GM18505 (cell line): Measurements from ENCODE around the gene CPS1.

Experiments used
- ATAC-seq: cut with Tn5 transposase; IDR thresholded peaks from one replicate; pipeline ENCODE4 v1.9.1; 2021; ENCODE audit not compliant: unreplicated experiment
- POLR2A ChIP-seq: IDR thresholded peaks from 4 replicates; pipeline ENCODE4 v1.6.1; 2011; ENCODE audit warnings: borderline replicate concordance; ENCODE audit not compliant: insufficient read depth, insufficient read length; ENCODE audit errors: extremely low read depth

Gene CPS1

GRCh38 chr2:210556329-210556980, at the start of gene CPS1:
TSS of gene CPS1 (plus strand) at chr2:210556599. CDS start at chr2:210556734, 135 bp downstream.
- no peak for TF ChIP-seq POLR2A

DNA sequence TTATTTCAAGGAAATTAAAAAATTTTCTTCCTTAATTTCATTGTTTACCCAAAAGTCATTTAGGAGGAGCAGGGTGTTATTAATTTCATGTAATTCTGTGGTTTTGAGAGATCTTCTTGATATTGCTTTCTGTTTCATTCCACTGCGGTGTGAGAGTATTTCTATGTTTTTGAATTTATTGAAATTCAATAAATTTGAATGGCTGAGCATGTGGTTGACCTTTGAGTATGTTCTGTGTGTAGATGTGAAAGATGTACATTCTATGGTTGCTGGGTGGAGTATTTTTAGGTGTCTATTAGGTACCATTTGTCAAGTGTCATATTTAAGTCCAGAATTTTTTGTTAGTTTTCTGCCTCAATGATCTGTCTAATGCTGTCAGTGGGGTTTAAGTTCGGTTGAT, 40.5 kb upstream of the CPS1 start:
- no peak for ATAC-seq
- no peak for TF ChIP-seq POLR2A

More at GRCh38 chr2:210556329-210556980, at the start of gene CPS1:
- no peak for ATAC-seq

GRCh38 chr2:210517264-210517663, 39.1 kb upstream of the CPS1 start:
- TF ChIP-seq POLR2A = no peak
- no peak for ATAC-seq

- no peak for ATAC-seq
- no peak for TF ChIP-seq POLR2A
Observed at GRCh38 chr2:210519594-210519993, 36.8 kb upstream of the CPS1 start.

GRCh38 chr2:210522399-210522798, 34.0 kb upstream of the CPS1 start:
- no peak for ATAC-seq
- no peak for TF ChIP-seq POLR2A

GRCh38 chr2:210523650-210524289, 32.6 kb upstream of the CPS1 start:
- no peak for ATAC-seq

GRCh38 chr2:210524533-210524932, 31.9 kb upstream of the CPS1 start:
- no peak for ATAC-seq
- TF ChIP-seq POLR2A = no peak

More at GRCh38 chr2:210523650-210524289, 32.6 kb upstream of the CPS1 start:
- TF ChIP-seq POLR2A = no peak

- no peak for TF ChIP-seq POLR2A
- no peak for ATAC-seq
Observed at GRCh38 chr2:210527286-210527685, 29.1 kb upstream of the CPS1 start.

DNA sequence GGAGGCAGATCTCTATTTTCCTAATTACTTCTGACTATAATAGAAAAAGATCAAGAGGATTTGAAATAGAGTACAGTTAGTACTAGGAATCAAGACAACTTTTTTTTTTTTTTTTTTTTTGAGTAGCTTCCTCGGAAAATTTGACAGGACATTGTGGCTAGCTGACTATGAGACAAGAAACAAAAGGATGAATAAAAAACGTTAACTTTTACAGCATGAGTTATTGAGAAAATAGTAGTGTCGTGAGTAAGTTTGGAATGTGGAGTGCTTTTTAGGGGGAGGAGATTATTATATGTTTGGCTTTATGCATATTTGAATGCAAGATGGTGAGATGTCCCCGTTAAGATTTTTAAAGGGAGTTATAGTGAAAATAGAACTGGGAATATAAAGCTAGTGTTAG, 27.7 kb upstream of the CPS1 start:
- TF ChIP-seq POLR2A = no peak
- no peak for ATAC-seq

GRCh38 chr2:210531050-210531449, 25.3 kb upstream of the CPS1 start:
- TF ChIP-seq POLR2A = no peak
- no peak for ATAC-seq

- TF ChIP-seq POLR2A = no peak
Observed at GRCh38 chr2:210531482-210531881, 24.9 kb upstream of the CPS1 start.

DNA sequence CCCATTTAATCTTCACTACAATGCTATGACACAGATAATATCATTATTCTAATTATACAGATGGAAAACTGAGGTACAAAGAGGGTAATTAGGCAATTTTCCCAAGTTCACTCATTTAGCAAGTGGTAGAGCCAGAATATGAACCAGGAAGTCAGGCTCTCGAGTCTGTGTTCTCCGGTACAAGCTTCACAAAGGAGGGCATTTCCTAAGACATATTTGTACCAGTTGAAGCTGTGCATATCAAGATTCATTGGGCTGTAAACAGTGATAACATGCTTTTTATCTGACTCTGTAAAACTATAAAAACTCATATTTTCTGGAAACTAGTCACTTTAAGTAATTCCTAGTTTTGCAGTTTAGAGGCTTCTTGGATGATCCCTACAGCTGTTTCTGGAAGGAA, 23.0 kb upstream of the CPS1 start:
- no peak for ATAC-seq
- TF ChIP-seq POLR2A = no peak

More at GRCh38 chr2:210531482-210531881, 24.9 kb upstream of the CPS1 start:
- no peak for ATAC-seq

DNA sequence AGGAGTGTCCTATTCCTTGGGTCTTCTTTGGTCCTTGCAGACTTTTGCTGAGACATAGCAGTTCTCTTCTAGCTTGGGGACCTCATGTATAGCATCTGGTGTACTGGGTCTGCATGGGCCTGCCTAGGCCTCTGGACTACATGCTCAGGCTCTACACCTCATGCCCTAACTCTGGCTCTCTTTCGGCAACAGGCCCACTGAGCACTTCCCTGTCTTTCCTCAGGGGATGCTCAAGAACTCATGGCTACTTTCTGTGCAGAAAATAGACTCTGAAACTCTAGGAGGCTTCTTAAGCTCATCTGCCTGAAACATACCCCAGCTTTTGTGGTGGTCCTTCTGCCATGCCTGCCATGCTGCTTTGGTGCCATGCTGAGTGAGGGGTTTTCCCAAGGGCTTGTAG, 21.5 kb upstream of the CPS1 start:
- no peak for TF ChIP-seq POLR2A
- no peak for ATAC-seq

GRCh38 chr2:210536973-210537650, 19.3 kb upstream of the CPS1 start:
- ATAC-seq = no peak
- no peak for TF ChIP-seq POLR2A
